HS-27A (cell line): ENCODE data around the gene CHPF.

ENCODE experiments used
- DNase-seq: peaks from one replicate; pipeline ENCODE4 v3.0.0-alpha.2; 2012; ENCODE audit warnings: low read depth, missing footprints

Gene CHPF

GRCh38 chr2:219496825-219497494, 46.6 kb downstream of the CHPF start:
- DNase-seq = no peak

- no peak for DNase-seq
Measured at GRCh38 chr2:219496247-219496824, 47.3 kb downstream of the CHPF start.

GRCh38 chr2:219495531-219496122, 48.0 kb downstream of the CHPF start:
- no peak for DNase-seq

GRCh38 chr2:219494952-219495530, 48.6 kb downstream of the CHPF start:
- no peak for DNase-seq

- DNase-seq = no peak
Measured at GRCh38 chr2:219493086-219493485, 50.5 kb downstream of the CHPF start.

- no peak for DNase-seq
Measured at GRCh38 chr2:219492575-219492974, 51.0 kb downstream of the CHPF start.

GRCh38 chr2:219491278-219491963, 52.2 kb downstream of the CHPF start:
- DNase-seq = no peak

- DNase-seq = no peak
Measured at GRCh38 chr2:219490600-219491130, 52.9 kb downstream of the CHPF start.

- no peak for DNase-seq
Measured at GRCh38 chr2:219490186-219490585, 53.4 kb downstream of the CHPF start.

GRCh38 chr2:219489315-219489714, 54.3 kb downstream of the CHPF start:
- DNase-seq = no peak
